HG03045 (cell line): ENCODE data around the gene MED27.

ENCODE experiments used
- ATAC-seq: cut with Tn5 transposase; IDR thresholded peaks from one replicate; pipeline ENCODE4 v1.9.1; 2021; ENCODE audit warnings: mild to moderate bottlenecking, moderate library complexity; ENCODE audit not compliant: unreplicated experiment

MED27 gene

DNA sequence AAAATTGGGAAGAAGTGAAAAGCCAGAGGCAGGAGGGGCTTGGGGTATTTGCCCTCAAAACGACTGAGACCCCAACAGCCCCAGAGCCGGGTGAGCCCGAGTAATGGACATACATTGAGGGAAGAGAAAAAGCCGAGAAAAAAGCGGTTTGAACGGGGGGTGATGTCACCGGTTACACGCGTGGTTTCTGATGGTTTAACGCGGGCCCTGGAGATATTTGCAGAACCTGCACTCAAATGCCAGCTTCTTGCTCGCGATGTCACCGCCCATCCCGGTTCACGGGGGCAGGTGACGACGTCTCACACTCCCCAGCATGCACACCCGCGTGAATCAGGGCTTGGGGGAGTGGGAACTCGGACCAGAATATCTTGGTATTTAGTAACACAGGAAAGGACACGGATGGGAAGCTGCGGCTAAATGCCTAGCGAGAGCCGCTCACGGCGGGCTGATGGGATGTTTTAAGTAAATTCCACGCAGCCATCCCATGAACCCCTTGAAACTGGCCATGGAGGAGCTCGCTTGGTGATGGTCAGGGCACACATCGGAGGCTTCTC is 237.8 kb downstream of the MED27 start:
- ATAC-seq, result no peak

DNA sequence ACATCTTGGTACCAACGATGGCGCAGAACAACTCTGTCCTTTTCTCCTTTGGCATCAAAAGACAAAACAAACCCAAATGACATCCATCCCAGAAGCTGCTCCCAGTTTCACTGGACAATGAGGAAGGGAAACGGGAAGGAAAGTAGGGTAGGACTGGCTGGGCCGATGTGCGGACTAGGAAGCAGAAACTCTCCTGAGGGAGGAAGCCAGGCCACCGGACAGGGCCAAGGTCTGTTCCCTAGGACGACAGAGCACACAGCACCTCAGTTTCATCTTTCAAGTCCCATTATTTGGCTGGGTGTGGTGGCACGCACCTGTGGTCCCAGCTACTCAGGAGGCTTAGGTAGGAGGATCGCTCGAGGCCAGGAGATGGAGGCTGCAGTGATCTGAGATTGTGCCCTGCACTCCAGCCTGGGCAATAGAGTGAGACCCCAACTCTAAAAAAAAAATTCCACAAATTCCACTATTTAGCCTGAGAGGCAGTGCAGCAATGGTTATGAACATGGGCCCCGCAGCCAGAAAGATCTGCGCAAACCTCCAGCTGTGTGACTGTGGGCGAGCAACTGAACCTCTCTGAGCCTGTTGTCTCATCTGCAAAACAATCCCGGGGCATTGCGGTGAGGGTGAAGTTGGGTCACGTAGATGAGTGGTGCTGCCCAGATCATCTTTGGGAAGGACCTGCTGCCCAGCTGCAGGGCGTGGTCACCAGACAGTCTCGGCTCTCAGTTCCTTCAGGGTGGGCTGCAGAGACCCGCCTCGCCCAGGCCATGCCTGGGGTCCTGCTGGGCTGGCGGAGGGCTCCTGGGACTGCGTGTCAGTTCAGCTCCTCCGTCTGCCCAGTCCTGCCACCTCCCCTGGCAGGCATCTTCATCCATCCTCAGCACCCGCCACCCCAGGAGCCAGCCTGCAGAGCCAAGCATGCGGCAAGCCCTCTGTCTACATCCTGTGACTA is 238.6 kb downstream of the MED27 start:
- ATAC-seq, result no peak

- no peak for ATAC-seq
Observed at GRCh38 chr9:131840220-131840619, 239.4 kb downstream of the MED27 start.

DNA sequence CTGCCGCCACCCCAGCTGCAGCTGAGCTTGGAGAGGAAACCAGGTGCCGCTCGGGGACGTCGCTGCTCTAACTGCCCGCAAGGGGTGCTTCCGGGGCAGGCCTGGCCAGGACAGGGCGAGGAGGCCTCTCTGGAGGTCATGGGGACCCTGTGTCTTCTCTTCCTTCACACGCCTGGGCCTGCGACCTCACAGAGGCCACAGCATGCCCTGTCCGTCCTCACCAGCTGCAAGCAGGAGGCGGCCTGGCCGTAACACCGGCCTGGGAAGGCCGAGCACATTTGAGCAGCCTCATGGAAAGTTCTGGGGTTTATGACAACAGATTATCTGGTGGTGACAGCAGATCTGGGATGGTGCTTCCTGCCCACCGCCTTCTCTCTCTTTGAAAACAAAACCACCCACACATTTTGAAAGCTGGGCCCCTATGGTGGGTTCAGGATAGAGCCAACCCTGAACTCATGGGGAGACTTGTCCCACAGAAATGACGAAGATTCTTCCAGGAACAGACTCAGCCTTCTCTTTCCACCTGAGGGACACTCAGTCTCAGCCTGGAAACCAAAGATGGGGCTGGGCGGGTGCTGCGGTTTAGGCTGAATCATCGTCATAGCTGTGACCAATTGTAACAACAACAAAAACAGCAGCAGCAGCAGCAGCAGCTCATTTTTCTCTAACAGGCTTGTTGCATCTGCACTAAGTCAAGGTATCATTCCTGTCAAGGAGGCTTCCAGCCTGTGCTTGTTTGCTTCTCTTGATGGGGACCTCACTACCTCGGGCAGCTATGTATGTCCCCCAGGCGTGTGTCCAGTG is 240.2 kb downstream of the MED27 start:
- ATAC-seq, result no peak

- ATAC-seq, result no peak
Observed at GRCh38 chr9:131838530-131839280, 241.0 kb downstream of the MED27 start.

- ATAC-seq, result no peak
Observed at GRCh38 chr9:131837836-131838235, 241.8 kb downstream of the MED27 start.

DNA sequence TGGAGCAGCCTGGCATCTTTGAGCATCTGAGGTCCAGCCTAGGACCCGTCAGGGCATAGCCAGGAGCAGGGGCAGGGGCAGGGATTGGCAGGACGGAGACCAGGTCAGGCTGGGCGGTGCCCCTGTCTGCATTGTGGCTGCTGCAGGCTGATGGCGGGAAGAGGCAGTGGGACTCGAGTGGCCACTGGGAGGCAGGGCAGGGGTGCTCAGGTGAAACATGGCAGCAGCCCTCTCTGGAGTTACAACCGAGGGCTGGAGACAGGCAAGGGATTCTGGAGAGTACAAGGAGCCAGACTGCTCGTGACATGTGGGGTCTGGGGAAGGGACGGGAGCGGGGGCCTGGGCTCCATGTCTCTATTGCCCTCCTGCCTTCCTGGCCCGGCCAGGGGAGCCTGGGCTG is 242.4 kb downstream of the MED27 start:
- ATAC-seq, result no peak

GRCh38 chr9:131836607-131837315 is 242.9 kb downstream of the MED27 start:
- no peak for ATAC-seq

DNA sequence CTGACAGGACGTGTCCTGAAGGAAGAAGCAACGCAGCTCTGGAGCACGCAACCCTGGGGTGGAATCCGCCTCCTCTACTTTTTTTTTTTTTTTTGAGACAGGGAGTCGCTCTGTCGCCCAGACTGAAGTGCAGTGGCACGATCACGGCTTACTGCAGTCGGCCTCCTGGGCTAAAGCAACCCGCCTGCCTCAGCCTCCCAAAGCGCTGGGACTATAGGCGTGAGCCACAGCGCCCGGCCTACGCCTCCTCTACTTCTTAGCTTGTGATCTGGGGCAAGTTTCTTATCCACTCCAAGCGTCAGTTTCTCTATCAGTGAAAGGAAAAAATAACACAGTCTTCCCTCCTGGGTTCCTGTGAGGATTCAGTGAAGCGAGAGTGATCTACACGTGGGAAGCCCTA is 243.6 kb downstream of the MED27 start:
- ATAC-seq, result no peak

GRCh38 chr9:131835151-131835910 is 244.3 kb downstream of the MED27 start:
- no peak for ATAC-seq

DNA sequence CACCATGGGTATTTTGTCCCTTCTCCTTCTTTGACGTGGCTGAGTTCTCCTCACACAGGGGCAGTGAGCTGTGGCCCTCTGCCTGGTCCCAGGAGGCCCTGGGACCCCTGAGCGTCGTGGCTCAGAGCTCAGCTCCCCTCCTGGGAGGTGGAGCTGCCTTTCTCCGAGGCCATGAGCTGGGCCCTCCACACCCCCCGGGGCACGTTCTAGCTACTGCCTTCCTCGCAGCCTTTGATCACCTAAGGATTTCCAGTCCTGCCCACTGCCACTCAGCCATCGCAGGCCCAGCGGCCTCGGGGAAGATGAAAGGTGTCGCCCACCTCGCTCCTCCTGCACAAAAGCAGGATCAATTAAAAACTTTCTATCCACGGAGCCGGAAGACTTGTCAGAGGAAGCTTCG is 244.9 kb downstream of the MED27 start:
- no peak for ATAC-seq

GRCh38 chr9:131833906-131834305 is 245.8 kb downstream of the MED27 start:
- no peak for ATAC-seq

DNA sequence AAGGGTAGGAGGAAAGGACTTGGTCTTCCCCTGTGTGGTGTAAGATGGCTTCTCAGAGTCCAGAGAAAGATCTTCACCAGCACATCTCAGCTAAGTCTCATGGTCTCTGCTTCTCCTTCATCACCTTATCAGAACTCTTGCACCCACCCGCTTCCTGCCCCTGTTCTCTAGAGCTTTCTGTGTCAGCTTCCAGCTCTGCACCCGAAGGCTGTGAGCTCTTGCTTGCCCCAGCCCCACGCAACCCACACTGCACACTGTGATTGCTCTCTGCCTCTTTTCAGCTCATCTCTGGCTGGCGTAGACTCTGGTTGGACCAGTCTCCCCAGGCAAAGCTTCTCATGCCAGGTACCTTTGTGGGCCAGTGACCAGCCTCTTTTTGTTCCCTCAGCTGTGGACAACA is 246.6 kb downstream of the MED27 start:
- ATAC-seq, result no peak

- no peak for ATAC-seq
Observed at GRCh38 chr9:131831380-131832165, 248.1 kb downstream of the MED27 start.

DNA sequence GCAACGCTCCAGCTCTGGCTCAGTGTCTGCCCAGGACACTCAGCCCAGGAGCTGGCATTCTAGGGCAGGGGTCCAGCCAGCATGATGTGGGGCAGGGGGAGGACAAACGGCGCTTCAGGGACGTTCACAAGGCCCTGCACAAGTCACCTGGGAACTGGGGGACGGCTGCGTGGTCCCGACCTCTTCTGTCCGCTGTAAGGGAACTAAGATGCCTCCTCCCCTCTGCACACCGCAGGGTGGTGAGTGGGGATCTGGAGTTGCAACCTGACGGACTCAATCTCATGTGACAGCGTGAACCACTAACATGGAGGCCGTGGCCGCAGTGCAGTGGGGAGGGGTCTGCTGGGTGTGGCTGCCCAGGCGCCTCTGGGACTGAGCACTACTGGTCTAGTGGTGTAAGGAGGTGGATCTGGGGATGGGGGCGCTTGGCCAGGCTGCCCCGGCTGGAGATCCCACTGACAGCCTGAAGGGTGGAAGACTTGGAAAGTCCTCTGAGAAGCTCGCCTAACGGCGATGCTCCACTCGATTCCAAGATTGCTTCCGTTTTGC is 251.8 kb downstream of the MED27 start:
- no peak for ATAC-seq

DNA sequence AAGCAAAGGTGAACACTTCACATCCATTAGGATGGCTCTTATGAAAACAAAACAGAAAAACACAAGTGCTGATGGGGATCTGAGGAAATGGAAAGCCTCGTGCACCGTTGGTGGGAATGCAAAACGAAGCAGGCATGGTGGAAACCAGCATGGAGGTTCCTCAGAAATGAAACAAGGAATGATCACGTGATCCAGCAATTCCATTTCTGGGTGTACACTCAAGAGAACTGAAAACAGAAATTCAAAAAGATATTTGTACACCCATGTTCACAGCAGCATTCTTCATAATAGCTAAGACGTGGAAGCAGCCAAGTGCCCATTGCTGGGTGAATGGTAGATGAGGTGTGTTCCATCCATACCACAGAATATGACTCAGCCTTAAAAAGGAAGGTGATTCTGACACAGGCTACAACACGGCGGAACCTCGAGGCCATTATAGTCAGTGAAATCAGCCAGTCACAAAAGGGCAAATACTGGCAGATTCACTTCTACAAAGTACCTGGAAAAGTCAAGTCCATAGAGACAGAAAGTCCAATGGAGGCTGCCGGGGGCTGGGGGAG is 252.6 kb downstream of the MED27 start:
- ATAC-seq, result no peak

- ATAC-seq, result no peak
Observed at GRCh38 chr9:131826053-131826452, 253.6 kb downstream of the MED27 start.

- no peak for ATAC-seq
Observed at GRCh38 chr9:131824953-131825495, 254.6 kb downstream of the MED27 start.
